Measurements from ENCODE around the gene PTPRG.

The PTPRG gene

DNA sequence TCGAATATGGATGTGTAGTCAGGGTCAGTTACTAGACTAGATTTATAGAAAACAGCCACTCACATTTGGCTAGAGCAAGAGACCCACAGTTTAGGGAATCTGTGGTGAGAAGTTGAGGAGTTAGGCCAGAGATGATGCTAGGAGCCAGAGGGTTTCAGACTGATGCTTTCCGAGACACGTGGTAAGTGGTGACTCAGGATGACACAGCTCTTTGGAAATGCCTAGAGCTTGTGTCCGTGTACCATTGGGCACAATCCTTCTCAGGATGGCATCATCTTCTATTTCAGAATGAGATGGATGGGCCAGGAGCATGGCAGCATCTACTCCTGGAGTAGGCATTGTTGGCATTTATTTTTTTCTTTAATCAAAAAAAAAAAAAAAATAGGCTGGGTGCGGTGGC is 28.5 kb downstream of the PTPRG start:
- DNase-seq (ENCODE audit: low read depth in 2 of 2) = no peak

DNA sequence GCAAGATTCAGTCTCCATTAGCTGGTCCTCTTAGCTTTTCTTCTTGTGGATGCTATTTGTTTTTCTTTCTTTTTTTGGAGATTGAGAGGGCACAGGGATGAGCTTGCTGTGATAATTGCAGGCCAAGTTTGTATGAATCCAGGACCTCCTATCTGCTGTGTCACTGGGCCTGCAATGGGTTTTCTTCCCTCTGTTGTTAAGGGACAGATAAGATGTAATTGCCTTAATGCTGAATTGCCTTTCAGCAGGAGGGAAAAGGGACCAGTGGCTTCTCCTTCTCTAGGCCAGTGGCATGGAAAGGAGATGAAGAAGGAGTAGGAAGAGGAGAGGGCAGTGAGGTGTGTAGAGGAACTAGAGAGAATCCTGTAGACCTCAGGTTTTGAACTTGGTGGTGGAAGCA is 29.9 kb downstream of the PTPRG start:
- no peak for DNase-seq (ENCODE audit: low read depth in 2 of 2)

DNA sequence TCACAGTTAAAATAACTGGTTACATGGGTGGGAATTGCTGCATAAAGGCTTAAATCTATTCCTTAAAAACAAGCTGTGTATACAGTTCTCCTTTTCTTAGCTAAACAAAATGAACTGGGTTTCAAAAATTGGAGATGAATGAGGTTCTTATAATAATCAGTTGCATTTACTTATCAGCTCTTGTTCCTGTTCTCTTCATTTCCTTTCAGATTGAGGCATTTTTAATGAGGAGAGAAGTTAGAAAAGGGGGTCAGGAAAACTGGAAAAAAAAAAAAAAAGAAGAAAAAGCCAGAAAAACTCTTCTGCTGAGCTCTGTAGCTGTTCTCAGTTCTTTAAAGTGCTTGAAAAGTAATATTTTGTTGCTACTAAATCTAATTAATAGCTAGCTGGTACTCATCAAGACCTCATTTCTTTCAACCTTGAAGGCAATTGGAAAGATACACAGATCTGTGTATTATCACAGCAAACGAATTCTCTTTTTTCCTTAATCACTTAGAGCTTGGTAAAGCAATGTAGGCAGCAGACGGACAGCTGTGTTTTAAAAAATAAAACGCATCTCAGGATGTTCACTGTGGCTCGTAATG is 32.2 kb downstream of the PTPRG start:
- no peak for DNase-seq (ENCODE audit: low read depth in 2 of 2)

DNA sequence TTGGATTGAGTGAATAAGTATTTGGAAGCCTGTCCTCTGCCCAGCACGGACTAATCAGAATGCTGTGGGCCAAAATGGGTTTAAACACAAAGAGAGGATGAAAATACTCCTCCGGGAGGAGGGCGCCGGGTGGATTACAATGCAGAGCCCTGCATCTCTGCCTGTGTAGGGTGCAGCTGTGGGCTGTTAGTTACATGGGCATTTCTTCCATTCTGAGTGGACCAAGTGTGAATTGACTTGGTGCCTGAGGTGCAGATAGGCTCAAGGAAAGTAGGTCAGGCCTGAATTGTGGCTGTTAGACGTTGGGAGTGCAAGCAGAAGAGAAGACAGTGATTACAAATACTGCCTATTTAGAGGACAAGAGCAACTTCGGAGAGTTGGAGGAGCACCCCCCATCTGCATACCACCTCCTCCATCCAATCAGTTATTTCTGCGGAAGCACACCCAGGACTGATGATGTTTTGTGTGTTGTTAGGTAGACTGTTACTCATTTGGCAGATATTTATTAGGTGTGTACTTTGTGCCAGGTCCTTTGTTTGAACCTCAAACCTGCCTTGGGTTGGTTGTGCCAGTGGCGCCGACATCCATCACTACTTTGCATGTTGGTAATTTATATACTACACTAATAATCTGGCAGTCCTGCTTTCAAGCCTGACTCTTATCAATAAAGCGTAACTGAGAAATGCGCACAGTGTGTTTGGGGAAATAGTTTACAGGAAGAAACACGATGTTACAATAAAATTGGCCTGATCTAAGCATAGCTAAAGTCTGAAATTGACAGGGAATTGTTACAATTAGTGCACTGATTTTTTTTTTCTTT is 33.0 kb downstream of the PTPRG start:
- no peak for DNase-seq (ENCODE audit: low read depth in 2 of 2)

DNA sequence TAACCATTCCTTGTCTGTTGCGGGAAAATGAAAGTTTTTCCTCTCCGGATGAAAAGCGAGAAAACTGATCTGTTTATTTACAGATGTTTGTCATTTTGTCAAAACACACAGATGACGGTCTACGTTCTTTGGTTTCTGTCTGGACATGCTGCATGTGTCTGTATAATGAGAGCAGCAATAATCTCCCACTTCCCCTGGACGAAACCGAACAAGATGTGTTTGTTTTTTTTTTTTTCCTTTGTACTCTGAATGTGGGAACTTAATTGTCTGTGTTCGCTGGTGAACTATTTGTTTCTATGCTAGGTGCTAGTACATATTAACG is 33.6 kb downstream of the PTPRG start:
- DNase-seq (ENCODE audit: low read depth in 2 of 2) = no peak

DNA sequence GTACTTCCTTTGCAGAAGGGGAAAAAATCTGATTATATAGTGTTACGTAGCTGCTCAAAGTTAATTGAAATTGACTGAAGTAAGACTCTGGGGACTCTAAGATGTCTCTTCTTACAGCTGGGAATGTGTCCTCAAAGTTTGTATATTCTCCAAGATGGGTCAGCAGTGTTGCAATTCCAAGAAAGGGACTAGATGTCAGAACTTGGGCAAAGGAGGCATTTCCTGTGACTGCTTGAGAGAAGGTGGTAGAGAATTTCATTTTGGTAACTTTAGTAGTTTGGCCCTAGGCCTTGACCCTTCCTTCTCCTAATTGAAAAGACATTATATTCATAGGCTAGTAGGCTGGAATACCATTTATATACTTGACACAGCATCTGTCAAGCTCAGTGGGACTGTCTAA is 33.9 kb downstream of the PTPRG start:
- DNase-seq (ENCODE audit: low read depth in 2 of 2) = no peak

DNA sequence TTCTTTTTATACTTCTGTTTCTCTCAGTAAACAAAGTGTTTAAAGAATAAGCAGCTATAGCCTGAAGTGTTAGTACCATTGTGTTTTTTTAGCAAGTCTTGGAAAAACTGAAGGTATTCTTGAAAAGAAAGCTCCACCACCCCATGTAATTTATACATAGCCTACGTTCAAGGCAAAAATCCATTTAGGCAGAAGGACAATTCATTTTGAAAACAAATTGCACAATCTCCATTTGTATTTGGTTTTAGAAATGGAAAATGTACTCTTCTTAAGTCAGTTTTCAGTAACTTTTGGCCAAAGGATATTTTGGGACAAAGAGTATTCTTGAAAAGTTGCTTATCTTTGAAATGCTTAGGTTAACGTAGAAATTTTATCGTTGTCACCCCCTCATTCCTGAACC is 34.5 kb downstream of the PTPRG start:
- DNase-seq (ENCODE audit: low read depth in 2 of 2) = no peak

DNA sequence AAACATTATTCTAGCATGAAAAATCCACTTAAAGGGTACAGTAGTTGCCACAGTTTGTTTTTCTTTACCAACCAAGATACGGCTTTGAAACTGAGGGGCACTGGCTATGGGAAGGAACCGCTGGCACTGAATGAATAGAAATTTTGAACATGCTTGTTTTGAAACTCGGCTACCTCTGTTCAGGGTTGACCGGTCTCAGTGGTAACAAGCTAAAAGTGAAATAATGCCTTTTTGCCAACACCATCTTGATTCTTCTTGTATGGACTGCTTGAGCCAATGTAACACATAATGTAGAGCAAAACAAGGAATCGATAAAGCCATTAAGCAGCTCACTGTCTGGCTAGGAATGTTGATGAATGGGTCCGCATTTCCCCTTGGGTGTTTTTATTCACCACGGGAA is 36.5 kb downstream of the PTPRG start:
- no peak for DNase-seq (ENCODE audit: low read depth in 2 of 2)

DNA sequence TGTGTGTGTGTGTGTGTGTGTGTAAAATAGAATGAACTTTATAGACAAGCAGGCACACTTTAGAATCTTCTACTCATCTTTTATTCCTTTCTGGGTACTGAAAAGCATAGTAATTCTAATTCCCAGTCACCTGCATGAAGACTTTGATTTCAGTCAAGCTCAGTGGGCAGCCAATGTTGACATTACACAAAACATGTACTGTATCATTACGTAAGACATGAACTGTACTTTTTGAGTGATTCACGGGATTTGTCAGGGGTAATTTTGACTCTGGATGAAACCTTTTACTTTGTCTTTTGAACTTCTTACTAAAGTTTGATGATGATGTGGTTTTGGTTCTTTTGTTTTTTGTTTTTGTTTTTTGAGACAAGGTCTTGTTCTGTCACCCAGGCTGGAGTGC is 38.8 kb downstream of the PTPRG start:
- DNase-seq (ENCODE audit: low read depth in 2 of 2) = no peak

DNA sequence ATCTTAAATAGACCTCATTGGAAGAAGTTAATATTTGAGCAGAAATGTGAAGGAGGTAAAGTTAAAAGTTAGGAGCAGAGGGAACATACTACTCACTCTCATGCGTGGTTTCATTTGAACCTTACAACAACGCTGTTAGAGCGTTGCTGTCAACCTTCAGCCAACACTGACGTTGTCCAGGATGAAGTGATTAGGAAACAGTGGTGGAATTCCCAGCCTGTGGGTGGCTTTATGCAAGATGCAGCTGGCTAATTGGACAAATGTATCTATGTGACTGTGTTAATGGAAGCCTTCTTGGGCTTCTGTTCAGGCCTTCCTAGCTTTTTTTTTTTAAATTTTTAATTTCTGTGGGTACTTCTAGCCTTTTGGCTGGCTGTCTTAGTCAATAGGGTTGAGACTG is 40.5 kb downstream of the PTPRG start:
- DNase-seq (ENCODE audit: low read depth in 2 of 2) = no peak

DNA sequence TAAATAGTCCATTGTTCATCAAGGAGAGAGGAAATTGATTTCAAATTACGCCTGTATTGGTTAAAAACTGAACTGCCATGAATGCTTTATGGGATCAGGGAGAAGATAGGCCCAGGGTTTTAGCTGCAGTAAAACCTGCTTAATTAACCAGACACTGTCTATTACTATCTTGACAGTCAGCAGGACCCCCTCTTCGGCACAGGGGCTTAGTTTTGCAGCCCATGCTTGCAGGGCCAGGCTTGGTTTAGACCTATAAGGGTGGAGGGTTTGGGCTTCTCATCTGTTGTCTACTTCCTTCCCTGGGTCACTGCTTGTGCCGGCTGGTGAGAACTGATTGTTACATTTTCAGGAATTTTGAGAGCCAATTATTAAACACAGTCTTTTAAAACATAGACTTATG is 41.1 kb downstream of the PTPRG start:
- DNase-seq (ENCODE audit: low read depth in 2 of 2) = no peak

DNA sequence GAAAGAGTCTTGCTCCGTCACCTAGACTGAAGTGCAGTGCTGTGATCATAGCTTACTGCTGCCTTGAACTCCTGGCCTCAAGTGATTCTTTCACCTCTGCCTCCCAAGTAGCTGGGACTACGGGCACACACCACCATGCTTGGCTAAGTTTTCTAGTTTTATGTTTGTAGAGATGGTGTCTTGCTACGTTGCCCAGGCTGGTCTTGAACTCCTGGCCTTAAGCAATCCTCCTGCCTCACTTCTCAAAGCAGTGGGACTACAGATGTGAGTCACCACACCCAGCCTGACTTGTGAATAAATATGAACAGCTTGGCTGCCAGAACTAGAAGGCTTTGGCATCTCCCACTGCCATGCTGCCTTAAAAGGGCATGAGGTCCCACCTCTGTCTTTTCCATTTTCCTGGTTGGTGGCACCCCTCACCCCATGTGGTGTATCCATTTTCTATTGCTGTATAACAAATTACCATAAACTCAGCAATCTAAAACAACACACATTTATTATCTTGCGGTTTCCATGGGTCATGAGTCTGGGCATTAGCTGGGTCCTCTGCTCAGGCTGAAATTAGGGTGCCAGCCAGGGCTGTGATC is 44.3 kb downstream of the PTPRG start:
- no peak for DNase-seq (ENCODE audit: low read depth in 2 of 2)

DNA sequence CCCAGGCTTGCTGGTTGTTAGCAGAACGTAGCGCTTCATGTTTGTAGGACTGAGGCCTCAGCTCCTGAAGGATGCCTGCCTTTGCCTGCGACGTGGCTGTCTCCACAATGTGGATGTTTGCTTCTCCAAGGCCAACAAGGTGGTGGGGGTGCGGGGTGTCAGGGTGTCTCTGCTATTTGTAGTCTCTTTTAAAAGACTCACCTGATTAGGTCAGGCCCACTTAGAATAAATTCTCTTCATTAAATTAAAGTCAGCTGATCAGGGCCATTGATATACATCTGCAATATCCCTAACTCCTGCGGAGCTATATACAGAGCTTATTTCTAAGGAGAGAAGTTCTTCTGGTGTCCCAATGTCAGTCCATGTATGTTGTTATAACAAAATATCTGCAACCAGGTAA is 44.8 kb downstream of the PTPRG start:
- DNase-seq (ENCODE audit: low read depth in 2 of 2) = no peak

DNA sequence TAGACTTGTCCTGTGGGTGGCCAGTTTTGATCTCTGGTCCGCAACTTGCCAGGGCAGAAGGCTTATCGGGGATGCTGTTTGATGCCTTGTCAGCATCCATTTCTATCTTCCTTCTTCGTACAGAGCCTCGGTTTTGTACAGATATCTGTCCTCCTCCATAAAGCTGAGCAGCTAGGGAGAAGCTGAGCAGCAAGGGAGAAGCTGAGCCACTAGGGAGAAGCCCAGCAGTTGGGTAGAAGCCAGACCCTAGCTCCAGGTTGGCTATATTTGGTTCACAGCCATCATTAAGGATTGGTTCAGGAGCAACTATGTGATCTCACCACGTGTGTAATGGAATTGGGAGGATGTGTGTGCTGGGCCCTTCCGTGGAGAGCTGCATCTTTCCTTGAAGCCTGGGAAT is 46.7 kb downstream of the PTPRG start:
- no peak for DNase-seq (ENCODE audit: low read depth in 2 of 2)

DNA sequence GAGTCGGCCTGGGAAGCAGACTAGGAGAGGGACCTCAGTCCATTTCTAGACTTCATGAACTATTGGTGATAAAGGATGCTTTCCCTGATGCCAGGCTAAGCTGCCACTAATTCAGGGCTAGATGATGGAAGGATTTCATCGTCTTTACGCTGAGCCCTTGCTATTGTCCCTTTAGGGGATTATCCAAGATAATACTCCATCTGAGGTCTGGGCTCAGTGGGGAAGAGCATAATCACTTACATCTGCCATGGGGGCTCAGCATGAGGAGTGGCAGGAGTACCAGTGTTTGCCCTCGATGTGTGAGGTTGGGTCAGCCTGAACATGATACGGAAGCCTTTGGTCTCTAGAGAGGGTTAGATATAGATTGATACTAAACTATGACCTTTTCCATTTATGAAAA is 47.3 kb downstream of the PTPRG start:
- no peak for DNase-seq (ENCODE audit: low read depth in 2 of 2)

DNA sequence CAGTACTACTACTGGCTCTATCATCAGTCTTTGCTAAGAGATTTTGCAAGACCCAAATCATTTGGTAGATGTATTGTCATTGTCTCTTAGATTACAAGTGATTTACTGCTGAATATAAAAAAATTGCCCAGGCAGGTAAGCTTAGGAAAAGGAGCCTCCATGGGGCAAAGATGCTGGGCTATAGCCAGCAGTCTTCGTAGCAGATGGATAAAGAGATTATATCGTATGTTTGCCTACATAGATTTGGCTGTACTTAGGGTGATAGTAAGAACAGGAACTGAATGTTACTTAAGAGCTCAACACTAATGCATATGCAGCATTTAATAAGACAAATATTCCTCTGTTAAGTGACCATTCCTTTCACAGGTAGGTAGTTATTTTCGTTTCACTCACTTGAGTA is 48.9 kb downstream of the PTPRG start:
- no peak for DNase-seq (ENCODE audit: low read depth in 2 of 2)

DNA sequence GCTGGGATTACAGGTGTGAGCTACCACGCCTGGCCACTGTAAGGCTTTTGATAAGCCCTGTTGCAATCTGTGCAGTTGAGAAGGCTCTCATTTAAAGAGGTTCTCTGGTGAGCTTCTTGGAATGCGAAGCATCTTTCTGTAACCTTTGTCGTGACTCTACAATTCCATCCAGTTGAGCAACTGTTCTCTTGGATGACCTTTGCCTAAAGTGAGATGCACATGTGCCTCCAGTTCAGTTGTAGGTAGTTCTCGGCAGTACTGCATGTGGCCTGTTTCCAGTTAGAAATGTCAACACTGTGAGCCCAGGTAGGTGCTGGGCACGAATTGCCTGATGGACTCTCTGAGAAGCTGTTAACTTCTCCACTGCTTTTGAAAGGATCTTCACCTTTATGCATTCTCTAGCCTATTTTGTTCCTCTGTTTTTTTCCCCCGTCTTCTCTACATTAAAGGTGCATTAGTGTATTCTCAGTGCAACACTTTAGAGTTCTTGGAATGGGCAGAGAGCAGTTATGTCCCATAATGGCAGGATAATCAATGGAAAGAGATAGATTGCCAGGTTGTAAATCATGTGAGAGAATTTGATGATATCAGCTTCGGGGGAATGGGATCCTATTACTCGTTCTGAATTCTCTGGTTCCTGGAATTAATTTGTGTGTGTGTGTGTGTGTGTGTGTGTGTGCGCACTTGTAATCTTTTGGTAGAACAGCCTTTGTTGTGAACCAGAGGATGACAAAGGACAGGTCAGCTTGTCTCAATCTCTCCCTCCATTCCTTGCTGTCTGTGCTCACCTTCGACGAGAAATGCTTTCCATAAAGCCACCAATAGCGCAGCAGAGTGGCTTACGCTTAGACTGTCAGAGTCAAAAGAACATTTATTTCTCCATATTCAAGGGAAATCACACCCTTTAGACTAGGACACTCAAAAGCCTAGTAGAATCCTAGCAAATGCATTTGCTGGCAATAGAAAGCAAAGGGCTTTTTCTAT is 51.1 kb downstream of the PTPRG start:
- no peak for DNase-seq (ENCODE audit: low read depth in 2 of 2)

DNA sequence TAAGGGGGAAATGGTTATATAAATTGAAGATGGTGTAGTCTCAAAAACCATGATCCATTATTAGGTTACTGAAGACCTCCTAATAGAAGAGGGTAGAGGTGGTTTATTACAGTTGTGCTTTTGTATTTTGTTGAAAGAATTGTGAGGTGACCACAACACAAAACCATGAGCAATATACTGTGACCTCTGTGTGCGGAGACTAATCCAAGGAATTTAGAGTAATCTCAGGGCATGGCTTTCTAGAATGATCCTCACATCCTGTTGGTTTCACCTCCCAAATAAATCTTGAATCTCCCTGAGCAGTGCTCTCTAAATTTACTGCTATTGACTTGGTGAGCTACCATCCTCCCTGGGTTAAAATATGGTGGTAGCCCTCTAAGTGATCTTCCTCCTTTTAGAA is 52.3 kb downstream of the PTPRG start:
- DNase-seq (ENCODE audit: low read depth in 2 of 2) = no peak

DNA sequence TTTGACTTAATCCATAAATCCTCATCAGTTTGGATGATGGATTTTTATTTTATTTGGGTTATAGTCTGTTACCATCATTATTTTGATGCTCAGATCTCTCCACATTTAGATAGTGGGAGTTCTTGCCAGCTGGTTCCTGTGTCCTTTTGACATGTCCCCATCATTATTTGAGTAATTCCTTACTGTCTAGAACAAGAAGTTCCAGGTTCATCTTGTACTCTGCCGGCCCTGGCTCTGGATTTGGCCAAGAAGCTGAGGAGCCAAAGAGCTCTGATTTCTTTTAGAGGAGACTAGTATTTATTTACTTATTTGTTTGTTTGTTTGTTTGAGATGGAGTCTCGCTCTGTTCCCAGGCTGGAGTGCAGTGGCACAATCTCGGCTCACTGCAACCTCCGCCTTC is 54.3 kb downstream of the PTPRG start:
- no peak for DNase-seq (ENCODE audit: low read depth in 2 of 2)

DNA sequence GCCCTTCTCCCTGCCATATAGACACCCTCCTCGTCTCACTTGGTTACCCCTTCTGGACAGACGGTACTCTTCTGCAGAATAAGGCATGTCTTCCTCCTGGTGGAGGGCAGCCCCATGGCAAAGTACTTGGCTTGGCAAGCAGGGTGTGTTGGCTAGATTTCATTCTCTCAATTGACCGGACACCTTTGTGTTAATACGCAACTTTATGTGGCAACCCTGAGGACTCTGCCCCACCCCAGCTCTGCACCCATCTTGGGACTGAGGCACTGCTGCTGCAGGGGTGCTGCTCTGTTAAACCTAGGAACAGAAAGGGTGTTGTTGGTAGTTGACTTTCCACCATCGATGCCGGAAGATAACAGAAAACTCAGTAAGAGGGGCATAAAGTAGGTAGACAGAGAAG is 55.2 kb downstream of the PTPRG start:
- DNase-seq (ENCODE audit: low read depth in 2 of 2) = no peak

DNA sequence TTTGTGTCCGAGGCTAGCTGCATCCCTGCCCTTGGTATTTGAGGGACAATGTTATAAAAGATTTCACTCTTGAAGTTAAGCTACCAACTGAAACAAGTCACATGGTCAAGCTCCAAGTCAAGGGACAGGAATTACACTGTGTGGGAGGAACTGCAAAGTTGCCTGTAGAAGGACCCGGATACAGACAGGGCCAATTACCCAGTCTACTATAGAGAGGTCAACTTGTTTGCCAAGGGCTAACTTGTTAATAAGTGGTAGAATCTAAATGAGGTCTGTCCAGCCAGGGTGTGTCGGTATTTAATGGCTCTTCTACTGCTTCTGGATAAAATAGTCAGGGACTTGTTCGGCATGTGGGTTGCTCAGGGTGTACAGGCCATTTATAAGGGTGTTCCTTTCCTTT is 55.7 kb downstream of the PTPRG start:
- no peak for DNase-seq (ENCODE audit: low read depth in 2 of 2)

DNA sequence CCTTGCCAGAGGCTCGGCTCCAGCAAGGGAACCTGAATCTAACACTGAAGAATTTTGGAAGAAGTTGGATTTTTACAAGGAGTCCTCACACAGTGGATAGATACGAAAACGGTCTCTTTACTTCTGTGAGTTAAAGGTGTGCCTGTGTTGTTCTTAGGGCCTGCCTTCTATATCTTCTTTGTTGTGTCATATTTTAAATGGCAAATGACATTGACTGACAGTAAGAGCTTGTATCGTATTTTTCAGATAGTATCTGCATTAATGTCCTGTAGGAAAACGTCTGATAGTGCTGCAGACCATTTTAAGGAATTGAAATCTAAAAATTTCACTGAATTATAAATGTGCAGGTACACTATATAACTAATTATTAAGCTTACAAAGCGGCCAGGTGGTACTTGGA is 56.3 kb downstream of the PTPRG start:
- DNase-seq (ENCODE audit: low read depth in 2 of 2) = no peak
